ENCODE results near the gene PDLIM1. TPM values are rescaled to one million over a fixed set of nuclear protein-coding genes. Genes with fewer than 3 reads are reported as not detected.

Gene PDLIM1
- total and polyA plus RNA-seq, 2 experiments from 2014 or later, result 75.7 to 335 TPM

GRCh38 chr10:95276367-95277200, 14.2 kb downstream of the PDLIM1 start:
- no peaks in the 10 kb centered on the region for H3K36me3 ChIP-seq
- no peak for TF ChIP-seq CTCF (IDR thresholded peaks at IDR 0.05; ENCODE audit: low read depth, low read length)
- no peaks in the 10 kb centered on the region for H3K27me3 ChIP-seq
- no peak overlapping the region for H3K27ac ChIP-seq
- no peak overlapping the region for H3K4me3 ChIP-seq
- H3K4me1 ChIP-seq (ENCODE audit: low read depth), result peaks cover 11% of the 10 kb centered on the region
- peak in 1 of 2 donors; percentile 72 for DNase-seq (ENCODE audit: low read depth in 1 of 2, low spot score in 1 of 2)
- no peaks in the 10 kb centered on the region for H3K9me3 ChIP-seq (ENCODE audit: low read depth)

GRCh38 chr10:95275726-95276366, 15.0 kb downstream of the PDLIM1 start:
- H3K36me3 ChIP-seq, result no peaks in the 10 kb centered on the region
- TF ChIP-seq CTCF (IDR thresholded peaks at IDR 0.05; ENCODE audit: low read depth, low read length), result no peak

GRCh38 chr10:95273393-95274312, 17.1 kb downstream of the PDLIM1 start:
- H3K4me3 ChIP-seq, result no peak overlapping the region
- TF ChIP-seq CTCF (IDR thresholded peaks at IDR 0.05; ENCODE audit: low read depth, low read length), result no peak
- peak in 1 of 2 donors; percentile 89 for DNase-seq (ENCODE audit: low read depth in 1 of 2, low spot score in 1 of 2)
- peaks cover 4% of the 10 kb centered on the region for H3K36me3 ChIP-seq
- H3K27me3 ChIP-seq, result no peaks in the 10 kb centered on the region
- H3K27ac ChIP-seq, result no peak overlapping the region
- no peaks in the 10 kb centered on the region for H3K9me3 ChIP-seq (ENCODE audit: low read depth)
- H3K4me1 ChIP-seq (ENCODE audit: low read depth), result peaks cover 11% of the 10 kb centered on the region

More at GRCh38 chr10:95275726-95276366, 15.0 kb downstream of the PDLIM1 start:
- H3K27ac ChIP-seq, result no peak overlapping the region
- peaks cover 11% of the 10 kb centered on the region for H3K4me1 ChIP-seq (ENCODE audit: low read depth)
- peak in 1 of 2 donors; percentile 82 for DNase-seq (ENCODE audit: low read depth in 1 of 2, low spot score in 1 of 2)
- no peak overlapping the region for H3K4me3 ChIP-seq
- no peaks in the 10 kb centered on the region for H3K9me3 ChIP-seq (ENCODE audit: low read depth)
- no peaks in the 10 kb centered on the region for H3K27me3 ChIP-seq

- peak; percentile 69 to 97 for DNase-seq (ENCODE audit: low read depth in 1 of 2, low spot score in 1 of 2)
- no peak for TF ChIP-seq CTCF (IDR thresholded peaks at IDR 0.05; ENCODE audit: low read depth, low read length)
- H3K9me3 ChIP-seq (ENCODE audit: low read depth), result no peaks in the 10 kb centered on the region
- peaks cover 8% of the 10 kb centered on the region for H3K36me3 ChIP-seq
- no peak overlapping the region for H3K4me3 ChIP-seq
- H3K27ac ChIP-seq, result peak overlapping the region; percentile 88
- H3K4me1 ChIP-seq (ENCODE audit: low read depth), result peaks cover 20% of the 10 kb centered on the region
- H3K27me3 ChIP-seq, result no peaks in the 10 kb centered on the region
Measured at GRCh38 chr10:95268438-95268837, 22.4 kb downstream of the PDLIM1 start.

GRCh38 chr10:95267251-95267650, 23.6 kb downstream of the PDLIM1 start:
- H3K36me3 ChIP-seq, result peaks cover 9% of the 10 kb centered on the region
- TF ChIP-seq CTCF (IDR thresholded peaks at IDR 0.05; ENCODE audit: low read depth, low read length), result no peak
- H3K4me3 ChIP-seq, result no peak overlapping the region
- H3K27ac ChIP-seq, result no peak overlapping the region
- no peaks in the 10 kb centered on the region for H3K9me3 ChIP-seq (ENCODE audit: low read depth)
- DNase-seq (ENCODE audit: low read depth in 1 of 2, low spot score in 1 of 2), result no peak
- H3K27me3 ChIP-seq, result no peaks in the 10 kb centered on the region
- peaks cover 17% of the 10 kb centered on the region for H3K4me1 ChIP-seq (ENCODE audit: low read depth)
